GM10847 (cell line): ENCODE data around the gene SFPQ.
A peak's percentile ranks its signal among the peaks of the same experiment; 100 is the strongest.

Source experiments
- POLR2A ChIP-seq: IDR thresholded peaks from 2 replicates; pipeline ENCODE4 v1.6.1; 2011; ENCODE audit not compliant: insufficient read length; ENCODE audit errors: extremely low read depth

SFPQ gene, protein sequence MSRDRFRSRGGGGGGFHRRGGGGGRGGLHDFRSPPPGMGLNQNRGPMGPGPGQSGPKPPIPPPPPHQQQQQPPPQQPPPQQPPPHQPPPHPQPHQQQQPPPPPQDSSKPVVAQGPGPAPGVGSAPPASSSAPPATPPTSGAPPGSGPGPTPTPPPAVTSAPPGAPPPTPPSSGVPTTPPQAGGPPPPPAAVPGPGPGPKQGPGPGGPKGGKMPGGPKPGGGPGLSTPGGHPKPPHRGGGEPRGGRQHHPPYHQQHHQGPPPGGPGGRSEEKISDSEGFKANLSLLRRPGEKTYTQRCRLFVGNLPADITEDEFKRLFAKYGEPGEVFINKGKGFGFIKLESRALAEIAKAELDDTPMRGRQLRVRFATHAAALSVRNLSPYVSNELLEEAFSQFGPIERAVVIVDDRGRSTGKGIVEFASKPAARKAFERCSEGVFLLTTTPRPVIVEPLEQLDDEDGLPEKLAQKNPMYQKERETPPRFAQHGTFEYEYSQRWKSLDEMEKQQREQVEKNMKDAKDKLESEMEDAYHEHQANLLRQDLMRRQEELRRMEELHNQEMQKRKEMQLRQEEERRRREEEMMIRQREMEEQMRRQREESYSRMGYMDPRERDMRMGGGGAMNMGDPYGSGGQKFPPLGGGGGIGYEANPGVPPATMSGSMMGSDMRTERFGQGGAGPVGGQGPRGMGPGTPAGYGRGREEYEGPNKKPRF

DNA sequence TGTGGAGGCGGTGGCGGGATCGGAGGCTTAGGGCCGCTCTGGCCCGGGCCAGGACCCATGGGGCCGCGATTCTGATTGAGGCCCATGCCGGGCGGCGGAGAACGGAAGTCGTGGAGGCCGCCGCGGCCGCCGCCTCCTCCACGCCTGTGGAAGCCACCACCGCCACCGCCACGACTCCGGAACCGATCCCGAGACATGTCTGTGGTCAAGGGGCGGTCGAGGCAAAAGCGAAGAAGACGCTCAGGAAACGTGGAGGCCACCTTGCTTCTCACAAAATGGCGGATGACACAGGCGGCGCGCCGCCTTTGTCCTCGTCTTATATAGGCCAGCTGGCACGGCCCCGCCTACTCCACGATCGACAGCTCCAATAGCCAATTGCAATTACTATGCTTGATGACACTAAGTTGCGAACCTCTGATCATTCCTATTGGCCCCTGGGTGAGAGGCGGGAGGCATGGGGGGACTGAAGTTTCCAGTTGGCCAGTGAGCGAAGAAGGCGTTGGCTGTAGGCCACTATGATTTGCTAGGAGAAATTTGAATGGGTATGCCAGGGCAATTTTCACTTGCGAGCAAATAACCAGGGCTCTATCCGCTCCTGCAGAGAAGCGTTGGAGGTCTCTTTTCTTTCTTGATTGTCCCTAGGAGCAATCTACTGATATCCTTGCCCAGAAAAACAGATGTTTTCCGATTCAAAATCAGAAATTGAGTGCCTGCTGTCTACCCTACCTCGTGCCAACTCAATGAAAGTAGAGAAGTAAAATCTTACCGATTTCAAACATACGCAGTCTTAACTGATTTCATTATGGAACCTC lies at the start of gene SFPQ:
Gene SFPQ, minus strand, starts transcription at position 293 of the 812 bp plus-strand sequence. Its CDS starts 96 bp downstream, at position 197.
- TF ChIP-seq POLR2A, result peak; percentile 98

DNA sequence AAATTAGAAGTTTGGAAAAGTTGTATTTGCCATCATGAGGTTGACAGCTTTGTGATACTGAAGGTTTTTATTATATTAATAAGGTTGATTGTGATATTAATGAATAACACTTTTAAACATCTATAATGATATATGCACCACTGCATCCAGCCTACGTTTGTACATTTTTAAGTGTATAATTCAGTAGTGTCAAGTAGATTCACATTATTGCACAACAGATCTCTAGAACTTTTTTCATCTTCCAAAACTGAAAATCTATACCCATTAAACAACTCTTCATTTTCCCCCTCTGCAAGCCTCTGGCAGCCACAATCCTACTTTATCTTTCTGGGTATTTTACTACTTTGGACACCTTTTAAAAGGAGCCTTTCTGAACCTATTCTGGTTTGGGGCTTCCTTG lies 38.3 kb upstream of the SFPQ start:
- no peak for TF ChIP-seq POLR2A

DNA sequence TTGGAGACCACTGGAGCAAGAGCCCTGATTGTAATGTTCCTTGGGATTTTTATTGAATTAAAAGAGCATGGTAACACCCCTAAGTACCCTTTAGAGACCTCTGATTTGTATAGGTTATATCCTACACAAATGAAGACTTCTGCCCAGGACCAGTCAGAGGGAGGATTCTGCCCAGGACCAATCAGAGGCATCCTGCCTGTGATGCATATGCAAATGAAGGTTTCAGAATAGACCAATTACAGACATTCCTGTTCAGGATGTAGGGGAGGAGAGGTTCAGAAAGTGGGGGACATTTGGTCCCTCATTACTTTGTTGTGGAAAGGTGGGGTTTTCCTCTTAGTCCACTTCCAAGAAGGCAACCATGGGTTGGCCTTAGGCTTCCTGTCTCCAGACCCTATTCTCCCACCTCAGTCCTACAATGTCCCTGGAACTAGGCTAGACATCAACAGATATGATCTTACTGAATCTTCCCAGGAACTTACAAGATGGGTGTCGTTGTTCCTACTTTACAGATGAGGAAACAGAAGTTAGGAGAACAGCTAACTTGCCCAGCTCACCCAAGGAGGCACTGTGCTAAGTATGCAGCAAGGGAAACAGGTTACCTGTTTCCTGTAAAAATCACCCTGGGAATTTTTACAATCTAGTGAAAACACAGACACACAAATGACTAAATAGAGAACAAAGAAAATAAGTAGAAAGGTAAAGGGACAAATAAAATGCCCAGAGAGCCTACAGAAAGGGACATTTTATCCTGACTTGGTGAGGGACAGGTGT lies 36.8 kb upstream of the SFPQ start:
- no peak for TF ChIP-seq POLR2A

DNA sequence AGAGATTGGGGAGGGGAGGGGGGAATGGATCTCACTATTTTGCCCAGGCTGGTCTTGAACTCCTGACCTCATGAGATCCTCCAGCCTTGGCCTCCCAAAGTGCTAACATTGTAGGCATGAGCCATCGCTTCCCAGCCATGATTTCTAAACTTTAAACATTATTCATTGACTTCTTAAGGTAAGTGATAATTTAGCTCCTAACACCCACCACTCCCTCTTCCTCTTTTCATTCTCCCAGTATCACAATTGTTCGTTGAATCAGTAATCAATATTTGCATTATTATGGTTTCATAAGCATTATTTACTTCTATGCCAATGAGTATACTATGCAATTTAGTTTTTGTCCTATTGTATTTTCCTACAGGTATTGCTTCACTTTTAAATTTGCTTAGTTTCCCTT lies 33.6 kb upstream of the SFPQ start:
- no peak for TF ChIP-seq POLR2A

DNA sequence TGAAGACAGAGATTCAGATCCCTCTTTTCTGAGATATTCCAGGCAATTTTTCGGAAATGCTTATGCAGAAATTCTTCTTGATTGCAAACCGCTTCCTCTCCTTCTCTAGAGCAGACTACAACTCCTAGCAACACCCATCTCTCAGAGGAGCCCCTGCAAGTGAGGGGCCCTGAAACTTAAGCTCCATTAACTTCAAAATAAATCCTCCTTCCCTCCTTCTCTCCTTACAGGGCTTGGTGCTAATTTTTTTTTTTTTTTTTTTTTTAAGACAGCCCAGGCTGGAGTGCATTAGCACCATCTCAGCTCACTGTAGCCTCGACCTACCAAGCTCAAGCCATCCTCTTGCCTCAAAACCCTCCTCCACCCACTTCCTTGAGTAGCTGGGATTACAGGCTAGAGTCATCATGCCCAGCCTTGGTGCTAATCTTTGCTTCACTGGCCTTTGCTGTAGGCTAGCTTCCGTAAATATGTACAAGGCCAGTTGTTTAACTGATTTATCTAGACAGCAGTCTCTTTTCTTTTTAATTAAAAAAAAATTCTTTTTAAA lies 30.2 kb upstream of the SFPQ start:
- no peak for TF ChIP-seq POLR2A

DNA sequence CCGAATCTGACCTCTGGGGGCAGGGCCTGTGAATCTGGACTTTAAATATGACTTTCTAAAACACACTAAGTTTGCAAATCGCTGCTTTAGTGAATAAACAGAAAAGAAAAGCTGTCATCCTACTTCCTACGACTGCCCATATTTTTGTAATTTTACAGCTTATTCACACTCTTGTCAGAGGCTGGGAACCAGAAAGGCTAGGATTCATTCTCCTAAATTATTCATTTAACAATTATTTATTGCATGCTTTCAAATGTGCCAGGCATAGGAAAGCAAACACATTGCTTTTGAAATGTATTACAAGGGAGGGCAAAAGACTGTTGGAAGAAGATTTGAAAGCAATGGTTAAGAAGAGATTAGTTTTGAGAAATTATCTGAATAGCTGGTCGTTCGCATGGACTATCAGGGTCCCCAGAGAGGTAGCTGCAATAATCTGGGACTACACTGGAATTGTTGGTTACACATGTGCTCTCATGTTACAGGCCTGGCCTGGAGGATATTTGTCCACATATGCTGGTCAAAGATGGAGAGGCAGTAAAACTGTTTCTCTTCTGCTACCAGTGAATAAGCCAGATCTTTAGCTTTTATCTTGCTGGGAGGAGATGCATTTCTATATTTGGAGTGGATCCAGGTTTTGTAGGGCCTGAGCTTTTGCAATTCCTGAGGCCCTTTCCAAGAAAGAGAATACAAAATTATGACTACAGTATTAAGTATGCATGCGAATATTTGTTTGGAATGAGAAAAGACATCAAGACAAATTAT lies 29.6 kb upstream of the SFPQ start:
- TF ChIP-seq POLR2A, result no peak

DNA sequence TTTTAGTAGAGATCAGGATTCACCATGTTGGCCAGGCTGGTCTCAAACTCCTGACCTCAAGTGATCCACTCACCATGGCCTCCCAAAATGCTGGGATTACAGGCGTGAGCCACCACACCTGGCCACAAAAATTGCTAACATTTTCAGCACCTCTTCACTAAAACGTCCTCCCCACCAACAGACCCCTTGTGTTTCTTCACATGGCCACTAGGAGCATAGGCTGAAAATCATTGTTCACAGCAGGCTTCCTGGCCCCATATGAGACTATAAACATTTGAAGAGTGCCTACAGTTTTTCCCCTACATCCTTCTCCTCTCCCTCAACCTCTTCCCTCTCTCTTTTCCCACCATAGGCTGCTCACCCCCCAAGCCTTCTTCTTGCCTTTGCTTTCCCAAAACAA lies 28.0 kb upstream of the SFPQ start:
- TF ChIP-seq POLR2A, result no peak

DNA sequence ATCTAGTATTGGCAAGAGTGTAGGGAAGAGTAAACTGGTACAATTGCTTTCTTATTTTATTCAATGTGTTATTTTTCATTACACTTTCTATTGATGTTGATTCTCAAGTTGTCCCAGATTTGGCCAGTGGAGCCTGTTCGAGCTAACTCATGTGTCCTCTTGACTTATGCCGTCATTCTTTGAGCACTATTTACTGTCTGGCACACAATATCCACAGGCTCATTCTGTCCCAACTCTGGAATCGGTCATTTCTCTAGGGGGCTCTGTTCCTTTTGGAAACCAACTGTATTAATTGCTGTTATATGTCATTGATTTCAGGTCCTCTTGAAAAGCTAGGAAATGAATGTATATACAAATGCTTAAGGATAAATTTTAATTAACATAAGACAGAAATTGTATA lies 22.4 kb upstream of the SFPQ start:
- no peak for TF ChIP-seq POLR2A

DNA sequence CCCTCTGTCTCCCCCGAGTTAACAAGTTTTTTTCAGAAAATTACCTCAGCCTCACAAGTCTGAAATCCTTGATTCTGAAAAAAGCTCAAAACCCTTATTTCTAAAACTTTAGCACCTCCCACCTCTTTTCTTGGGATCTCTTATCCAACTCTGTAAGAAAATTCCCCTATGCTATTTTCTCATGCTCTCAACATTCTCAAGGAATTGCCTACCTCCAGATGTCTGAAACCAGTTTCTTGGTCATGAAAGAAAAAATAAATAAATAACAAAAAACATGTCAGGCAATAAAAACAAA lies 18.1 kb upstream of the SFPQ start:
- TF ChIP-seq POLR2A, result no peak

DNA sequence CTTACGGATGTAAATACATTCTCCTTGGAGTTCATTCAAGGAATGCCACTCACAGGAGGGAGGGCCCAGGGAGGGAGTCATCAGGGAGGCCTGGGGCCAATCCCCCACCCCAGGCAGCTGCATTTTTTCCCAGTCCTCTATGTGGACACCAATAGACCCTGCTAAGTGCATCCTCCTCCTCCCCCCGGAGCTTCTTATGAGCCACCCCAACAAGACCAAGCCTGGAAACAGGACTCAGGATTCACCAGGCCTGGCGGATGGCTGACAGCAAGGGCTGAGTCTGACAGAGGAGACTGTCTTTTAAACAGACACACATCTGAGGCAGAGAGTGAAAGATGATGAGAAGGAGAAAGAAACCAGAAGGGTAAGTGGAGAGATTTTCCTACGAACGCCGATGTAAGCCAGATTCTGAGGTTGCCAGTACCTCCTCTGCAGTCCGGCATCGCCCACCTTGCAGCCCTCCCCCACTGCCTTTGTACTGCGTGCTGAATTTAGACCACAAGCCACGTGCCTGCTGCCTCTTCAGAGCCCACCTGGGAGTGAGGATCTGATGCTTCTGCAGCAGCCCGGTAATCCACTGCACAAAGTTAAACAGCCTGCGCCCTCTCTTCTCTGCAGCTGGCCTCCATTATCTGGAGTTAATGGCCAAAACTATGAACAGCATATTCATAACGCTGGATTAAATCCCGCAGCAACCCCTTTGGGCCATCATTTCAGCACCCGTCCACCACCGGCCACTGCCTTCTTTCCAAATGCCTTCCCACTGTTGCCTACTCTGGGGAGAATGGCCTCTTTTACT lies 17.6 kb upstream of the SFPQ start:
- TF ChIP-seq POLR2A, result no peak

DNA sequence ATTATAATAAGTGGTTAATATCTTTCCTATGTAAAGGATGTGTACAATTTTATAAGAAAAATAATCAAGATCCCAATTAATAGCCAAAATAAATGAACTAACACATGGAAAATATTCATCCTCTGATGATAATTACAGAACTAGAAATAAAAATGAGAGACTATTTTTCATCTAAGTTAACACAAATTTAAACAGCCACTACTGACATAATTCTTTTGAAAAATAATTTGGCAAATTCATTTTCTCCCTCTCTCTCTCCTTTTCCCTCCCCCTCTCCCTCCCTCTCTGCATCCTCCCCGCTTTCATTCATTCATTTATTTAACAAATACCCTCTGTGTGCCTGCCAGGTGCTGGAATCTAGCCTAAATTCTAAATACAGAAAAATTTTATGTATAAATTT lies 10.3 kb upstream of the SFPQ start:
- no peak for TF ChIP-seq POLR2A

DNA sequence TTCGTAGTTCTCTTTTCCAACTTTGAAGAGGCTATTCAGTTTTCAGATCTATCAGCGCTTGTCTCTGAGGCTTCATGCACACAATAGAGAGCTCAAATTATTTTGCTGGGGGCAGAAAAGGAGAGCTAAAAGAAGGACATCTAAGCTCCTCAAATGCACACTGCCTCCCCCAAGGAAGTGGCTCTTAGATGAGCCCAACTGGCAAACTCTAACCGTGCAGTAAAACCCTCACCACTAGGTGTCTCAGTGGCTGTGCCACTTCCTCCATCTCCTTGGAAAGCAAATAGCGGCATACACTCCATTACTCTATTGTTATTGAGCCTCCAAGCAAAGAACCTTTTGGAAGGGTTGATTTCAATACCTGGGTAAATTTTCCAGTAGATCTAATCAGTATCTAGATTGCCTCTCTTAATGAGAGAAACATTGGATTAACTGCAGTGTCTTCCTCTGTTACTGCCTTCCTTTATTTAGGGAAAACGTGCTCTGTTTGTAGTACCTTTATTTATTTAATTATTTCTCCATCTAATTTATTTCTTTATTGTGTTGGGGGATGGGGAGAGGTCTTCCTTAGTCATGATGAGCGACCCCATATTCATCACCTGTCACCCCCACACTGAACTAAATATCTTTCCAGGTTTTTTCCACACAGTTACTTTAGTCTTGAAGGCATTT lies 9.2 kb upstream of the SFPQ start:
- TF ChIP-seq POLR2A, result no peak

DNA sequence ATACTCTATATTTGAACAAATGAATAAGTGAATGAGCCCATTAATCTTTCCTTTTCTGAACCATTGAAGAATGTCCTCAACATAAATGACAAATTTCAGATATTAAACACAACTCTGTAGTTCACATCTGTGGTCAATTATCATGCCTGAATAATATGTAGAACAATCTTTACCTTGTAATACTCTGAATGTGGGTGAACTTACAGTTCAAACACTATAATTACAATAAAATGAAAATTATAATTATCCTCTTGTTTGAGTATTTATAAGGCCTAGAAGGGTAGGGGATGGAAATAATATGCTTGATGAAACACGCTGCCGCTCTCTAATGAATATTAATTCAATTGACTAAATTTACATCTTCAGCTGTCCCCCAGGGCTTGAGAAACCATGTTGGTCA lies 8.7 kb upstream of the SFPQ start:
- TF ChIP-seq POLR2A, result no peak
